ENCODE measurements around the gene NOS3.

DNA sequence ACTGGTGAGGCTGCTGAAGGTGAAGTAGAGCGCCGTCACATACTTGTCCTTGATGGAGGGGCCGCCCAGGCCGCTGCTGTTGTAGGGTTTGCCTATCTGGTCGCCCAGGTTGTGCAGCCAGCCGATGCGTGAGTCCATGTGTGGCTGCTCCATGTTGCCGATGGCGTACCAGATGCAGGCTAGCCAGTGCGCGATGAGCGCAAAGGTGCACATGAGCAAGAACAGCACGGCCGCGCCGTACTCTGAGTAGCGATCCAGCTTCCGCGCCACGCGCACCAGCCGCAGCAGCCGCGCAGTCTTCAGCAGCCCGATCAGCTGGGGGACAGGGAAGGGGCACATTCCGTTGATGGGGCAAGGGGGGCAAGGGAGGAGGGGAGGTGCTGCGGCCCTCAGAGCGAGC, 39.3 kb upstream of the NOS3 start:
- TF ChIP-seq EZH2 (IDR thresholded peaks at IDR 0.05; ENCODE audit: low read depth, unreplicated experiment) (no peak), CTCF (conservative IDR thresholded peaks at IDR 0.05; ENCODE audit: low read depth in 2 of 2) (no peak), ETS1 (IDR thresholded peaks at IDR 0.05) (no peak), POLR2AphosphoS5 (IDR thresholded peaks at IDR 0.05; ENCODE audit: low read depth) (no peak), NANOG (IDR thresholded peaks at IDR 0.05; ENCODE audit: borderline replicate concordance) (no peak), STAT1 (IDR thresholded peaks at IDR 0.05; ENCODE audit: unreplicated experiment) (no peak), EZH2phosphoT487 (IDR thresholded peaks at IDR 0.05; ENCODE audit: unreplicated experiment) (no peak), CREB1 (CRISPR knock-in tag; IDR thresholded peaks at IDR 0.05; ENCODE audit: low read depth) (no peak), JUNB (IDR thresholded peaks at IDR 0.05; ENCODE audit: unreplicated experiment) (no peak), ZNF114 (CRISPR knock-in tag; IDR thresholded peaks at IDR 0.05) (no peak), ZNF462 (CRISPR knock-in tag; IDR thresholded peaks at IDR 0.05) (no peak), ZNF331 (CRISPR knock-in tag; IDR thresholded peaks at IDR 0.05; ENCODE audit: low read depth) (no peak)
- TF ChIP-seq, protein P1, sequence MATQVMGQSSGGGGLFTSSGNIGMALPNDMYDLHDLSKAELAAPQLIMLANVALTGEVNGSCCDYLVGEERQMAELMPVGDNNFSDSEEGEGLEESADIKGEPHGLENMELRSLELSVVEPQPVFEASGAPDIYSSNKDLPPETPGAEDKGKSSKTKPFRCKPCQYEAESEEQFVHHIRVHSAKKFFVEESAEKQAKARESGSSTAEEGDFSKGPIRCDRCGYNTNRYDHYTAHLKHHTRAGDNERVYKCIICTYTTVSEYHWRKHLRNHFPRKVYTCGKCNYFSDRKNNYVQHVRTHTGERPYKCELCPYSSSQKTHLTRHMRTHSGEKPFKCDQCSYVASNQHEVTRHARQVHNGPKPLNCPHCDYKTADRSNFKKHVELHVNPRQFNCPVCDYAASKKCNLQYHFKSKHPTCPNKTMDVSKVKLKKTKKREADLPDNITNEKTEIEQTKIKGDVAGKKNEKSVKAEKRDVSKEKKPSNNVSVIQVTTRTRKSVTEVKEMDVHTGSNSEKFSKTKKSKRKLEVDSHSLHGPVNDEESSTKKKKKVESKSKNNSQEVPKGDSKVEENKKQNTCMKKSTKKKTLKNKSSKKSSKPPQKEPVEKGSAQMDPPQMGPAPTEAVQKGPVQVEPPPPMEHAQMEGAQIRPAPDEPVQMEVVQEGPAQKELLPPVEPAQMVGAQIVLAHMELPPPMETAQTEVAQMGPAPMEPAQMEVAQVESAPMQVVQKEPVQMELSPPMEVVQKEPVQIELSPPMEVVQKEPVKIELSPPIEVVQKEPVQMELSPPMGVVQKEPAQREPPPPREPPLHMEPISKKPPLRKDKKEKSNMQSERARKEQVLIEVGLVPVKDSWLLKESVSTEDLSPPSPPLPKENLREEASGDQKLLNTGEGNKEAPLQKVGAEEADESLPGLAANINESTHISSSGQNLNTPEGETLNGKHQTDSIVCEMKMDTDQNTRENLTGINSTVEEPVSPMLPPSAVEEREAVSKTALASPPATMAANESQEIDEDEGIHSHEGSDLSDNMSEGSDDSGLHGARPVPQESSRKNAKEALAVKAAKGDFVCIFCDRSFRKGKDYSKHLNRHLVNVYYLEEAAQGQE (IDR thresholded peaks at IDR 0.05; ENCODE audit: unreplicated experiment): no peak

All from GM23338 (cell line).